Uterus (tissue), 2 donors: ENCODE measurements around the gene CELA3B.
"Not testable (repeated sequence)": the region's sequence is repeated elsewhere in the genome, so short reads cannot be mapped to it uniquely, and the experiment has no call there.

ENCODE experiments used
- POLR2A ChIP-seq, 2 donors: fragments of 450-650 bp; IDR thresholded peaks; one replicate each; pipeline ENCODE4 v1.6.1; 2016; ENCODE audit warnings: antibody characterized with exemption in 2 of 2, mild to moderate bottlenecking in 1 of 2, moderate library complexity in 1 of 2
- TF ChIP-seq, protein P1 (sequence below), 4 experiments: fragments of 200-600 bp in 2 of 4; fragments of 450-650 bp in 2 of 4; sonication (generic) in 2 of 4; IDR thresholded peaks; one replicate each; pipeline ENCODE4 v1.5.1; 2016 to 2019; ENCODE audit warnings: antibody characterized with exemption in 4 of 4, mild to moderate bottlenecking in 2 of 4, moderate library complexity in 1 of 4

DNA sequence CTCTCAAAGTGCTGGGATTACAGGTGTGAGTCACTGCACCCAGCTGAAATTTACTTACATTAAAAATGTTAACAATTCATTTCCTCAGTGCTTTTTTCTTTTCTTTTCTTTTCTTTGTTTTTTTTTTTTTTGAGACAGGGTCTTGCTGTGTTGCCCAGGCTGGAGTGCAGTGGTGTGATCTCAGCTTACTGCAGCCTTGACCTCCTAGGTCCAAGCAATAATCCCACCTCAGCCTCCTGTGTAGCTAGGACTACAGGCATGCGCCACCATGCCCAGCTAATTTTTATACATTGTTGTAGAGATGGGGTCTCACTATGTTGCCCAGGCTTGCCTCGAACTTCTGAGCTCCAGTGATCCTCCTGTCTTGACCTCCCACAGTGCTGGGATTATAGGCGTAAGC is 27.1 kb downstream of the CELA3B start:
- TF ChIP-seq, protein P1, sequence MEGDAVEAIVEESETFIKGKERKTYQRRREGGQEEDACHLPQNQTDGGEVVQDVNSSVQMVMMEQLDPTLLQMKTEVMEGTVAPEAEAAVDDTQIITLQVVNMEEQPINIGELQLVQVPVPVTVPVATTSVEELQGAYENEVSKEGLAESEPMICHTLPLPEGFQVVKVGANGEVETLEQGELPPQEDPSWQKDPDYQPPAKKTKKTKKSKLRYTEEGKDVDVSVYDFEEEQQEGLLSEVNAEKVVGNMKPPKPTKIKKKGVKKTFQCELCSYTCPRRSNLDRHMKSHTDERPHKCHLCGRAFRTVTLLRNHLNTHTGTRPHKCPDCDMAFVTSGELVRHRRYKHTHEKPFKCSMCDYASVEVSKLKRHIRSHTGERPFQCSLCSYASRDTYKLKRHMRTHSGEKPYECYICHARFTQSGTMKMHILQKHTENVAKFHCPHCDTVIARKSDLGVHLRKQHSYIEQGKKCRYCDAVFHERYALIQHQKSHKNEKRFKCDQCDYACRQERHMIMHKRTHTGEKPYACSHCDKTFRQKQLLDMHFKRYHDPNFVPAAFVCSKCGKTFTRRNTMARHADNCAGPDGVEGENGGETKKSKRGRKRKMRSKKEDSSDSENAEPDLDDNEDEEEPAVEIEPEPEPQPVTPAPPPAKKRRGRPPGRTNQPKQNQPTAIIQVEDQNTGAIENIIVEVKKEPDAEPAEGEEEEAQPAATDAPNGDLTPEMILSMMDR (IDR thresholded peaks at IDR 0.05) = not testable (repeated sequence)
- not testable (repeated sequence) for TF ChIP-seq POLR2A (IDR thresholded peaks at IDR 0.05)
